ENCODE measurements around the gene NCKAP5.
"Not testable (repeated sequence)": the region's sequence is repeated elsewhere in the genome, so short reads cannot be mapped to it uniquely, and the experiment has no call there.

The NCKAP5 gene

DNA sequence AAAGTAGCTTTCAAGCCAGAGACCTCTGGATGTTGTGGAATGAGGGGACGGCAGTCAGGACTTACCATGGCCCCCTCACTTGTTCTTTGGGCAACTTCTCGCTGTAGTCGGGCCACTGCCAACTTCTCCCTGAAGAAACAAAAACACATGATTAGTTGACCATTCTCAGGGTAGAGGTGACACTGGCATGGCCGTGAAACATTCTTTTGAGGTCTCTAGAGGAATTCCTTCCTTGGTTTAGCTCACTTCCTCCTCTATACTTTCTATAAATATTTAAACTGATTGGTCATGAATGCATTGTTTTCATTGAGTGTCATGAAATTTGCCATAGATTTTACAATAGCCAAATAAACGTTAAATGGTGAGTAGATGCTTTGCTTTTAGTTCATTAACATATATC lies 354.6 kb downstream of the NCKAP5 start:
- H2AFZ ChIP-seq (ENCODE audit: low read length), result no peak overlapping the region
- no peak overlapping the region for H3K9ac ChIP-seq (ENCODE audit: low read length)
- H3K79me2 ChIP-seq (ENCODE audit: insufficient read depth, low read length), result no peaks in the 10 kb centered on the region
- no peaks in the 10 kb centered on the region for H3K27me3 ChIP-seq (ENCODE audit: insufficient read depth, low read length)
- H4K20me1 ChIP-seq (ENCODE audit: insufficient read depth, low read length), result no peaks in the 10 kb centered on the region
- H3K9me2 ChIP-seq (ENCODE audit: low read depth, low read length), result no peaks in the 10 kb centered on the region
- H3K4me1 ChIP-seq (ENCODE audit: insufficient read depth, low read length, severe bottlenecking), result no peaks in the 10 kb centered on the region
- H3K4me2 ChIP-seq (ENCODE audit: low read length), result no peak overlapping the region
- no peak overlapping the region for H3K27ac ChIP-seq (ENCODE audit: low read depth, low read length, poor library complexity, severe bottlenecking)
- TF ChIP-seq, protein P1, sequence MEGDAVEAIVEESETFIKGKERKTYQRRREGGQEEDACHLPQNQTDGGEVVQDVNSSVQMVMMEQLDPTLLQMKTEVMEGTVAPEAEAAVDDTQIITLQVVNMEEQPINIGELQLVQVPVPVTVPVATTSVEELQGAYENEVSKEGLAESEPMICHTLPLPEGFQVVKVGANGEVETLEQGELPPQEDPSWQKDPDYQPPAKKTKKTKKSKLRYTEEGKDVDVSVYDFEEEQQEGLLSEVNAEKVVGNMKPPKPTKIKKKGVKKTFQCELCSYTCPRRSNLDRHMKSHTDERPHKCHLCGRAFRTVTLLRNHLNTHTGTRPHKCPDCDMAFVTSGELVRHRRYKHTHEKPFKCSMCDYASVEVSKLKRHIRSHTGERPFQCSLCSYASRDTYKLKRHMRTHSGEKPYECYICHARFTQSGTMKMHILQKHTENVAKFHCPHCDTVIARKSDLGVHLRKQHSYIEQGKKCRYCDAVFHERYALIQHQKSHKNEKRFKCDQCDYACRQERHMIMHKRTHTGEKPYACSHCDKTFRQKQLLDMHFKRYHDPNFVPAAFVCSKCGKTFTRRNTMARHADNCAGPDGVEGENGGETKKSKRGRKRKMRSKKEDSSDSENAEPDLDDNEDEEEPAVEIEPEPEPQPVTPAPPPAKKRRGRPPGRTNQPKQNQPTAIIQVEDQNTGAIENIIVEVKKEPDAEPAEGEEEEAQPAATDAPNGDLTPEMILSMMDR (IDR thresholded peaks at IDR 0.05; ENCODE audit: low read length), result no peak
- no peak for TF ChIP-seq EZH2 (IDR thresholded peaks at IDR 0.05; ENCODE audit: borderline replicate concordance, low read length)
- H3K9me3 ChIP-seq (ENCODE audit: low read length), result no peaks in the 10 kb centered on the region
- no peaks in the 10 kb centered on the region for H3K36me3 ChIP-seq (ENCODE audit: insufficient read depth, low read length)
- H3K4me3 ChIP-seq (ENCODE audit: low read depth, low read length, poor library complexity, severe bottlenecking), result no peak overlapping the region
- H3F3A ChIP-seq (ENCODE audit: insufficient read depth, low read length), result no peaks in the 10 kb centered on the region

- Histone ChIP-seq H3K27me3 (ENCODE audit: insufficient read depth, low read length) (no peaks in the 10 kb centered on the region), H4K20me1 (ENCODE audit: insufficient read depth, low read length) (no peaks in the 10 kb centered on the region), H3K27ac (ENCODE audit: low read depth, low read length, poor library complexity, severe bottlenecking) (no peak overlapping the region), H3K36me3 (ENCODE audit: insufficient read depth, low read length) (no peaks in the 10 kb centered on the region), H3K9ac (ENCODE audit: low read length) (no peak overlapping the region), H3K4me3 (ENCODE audit: low read depth, low read length, poor library complexity, severe bottlenecking) (no peak overlapping the region), H3K4me1 (ENCODE audit: insufficient read depth, low read length, severe bottlenecking) (no peaks in the 10 kb centered on the region), H3K9me2 (ENCODE audit: low read depth, low read length) (no peaks in the 10 kb centered on the region), H3F3A (ENCODE audit: insufficient read depth, low read length) (no peaks in the 10 kb centered on the region), H3K79me2 (ENCODE audit: insufficient read depth, low read length) (no peaks in the 10 kb centered on the region), H3K4me2 (ENCODE audit: low read length) (no peak overlapping the region), H3K9me3 (ENCODE audit: low read length) (no peaks in the 10 kb centered on the region), H2AFZ (ENCODE audit: low read length) (no peak overlapping the region)
- TF ChIP-seq, protein P1 (IDR thresholded peaks at IDR 0.05; ENCODE audit: low read length), result no peak
- TF ChIP-seq EZH2 (IDR thresholded peaks at IDR 0.05; ENCODE audit: borderline replicate concordance, low read length), result no peak
Measured at GRCh38 chr2:133209325-133209724, 358.9 kb downstream of the NCKAP5 start.

DNA sequence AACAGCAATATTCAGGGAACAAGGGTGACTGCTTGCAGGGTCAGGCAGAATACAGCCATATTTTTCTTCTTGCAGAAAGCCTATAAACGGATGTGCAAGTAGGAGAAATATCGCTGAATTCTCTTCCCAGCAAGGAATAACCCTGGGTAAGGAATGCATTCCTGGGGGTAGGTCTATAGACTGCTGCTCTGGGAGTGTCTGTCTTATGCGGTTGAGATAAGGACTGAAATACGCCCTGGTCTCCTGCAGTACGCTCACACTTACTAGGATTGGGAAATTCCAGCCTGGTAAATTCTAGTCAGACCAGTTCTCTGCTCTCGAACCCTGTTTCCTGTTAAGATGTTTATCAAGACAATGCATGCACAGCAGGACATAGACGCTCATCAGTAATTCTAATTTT lies 361.6 kb downstream of the NCKAP5 start:
- not testable (repeated sequence) for H3K27ac ChIP-seq (ENCODE audit: low read depth, low read length, poor library complexity, severe bottlenecking); H3K9ac ChIP-seq (ENCODE audit: low read length); H3K9me3 ChIP-seq (ENCODE audit: low read length); H4K20me1 ChIP-seq (ENCODE audit: insufficient read depth, low read length); H3K4me1 ChIP-seq (ENCODE audit: insufficient read depth, low read length, severe bottlenecking); H2AFZ ChIP-seq (ENCODE audit: low read length); H3F3A ChIP-seq (ENCODE audit: insufficient read depth, low read length); H3K27me3 ChIP-seq (ENCODE audit: insufficient read depth, low read length); H3K4me2 ChIP-seq (ENCODE audit: low read length); H3K36me3 ChIP-seq (ENCODE audit: insufficient read depth, low read length); H3K4me3 ChIP-seq (ENCODE audit: low read depth, low read length, poor library complexity, severe bottlenecking); H3K79me2 ChIP-seq (ENCODE audit: insufficient read depth, low read length); H3K9me2 ChIP-seq (ENCODE audit: low read depth, low read length)

DNA sequence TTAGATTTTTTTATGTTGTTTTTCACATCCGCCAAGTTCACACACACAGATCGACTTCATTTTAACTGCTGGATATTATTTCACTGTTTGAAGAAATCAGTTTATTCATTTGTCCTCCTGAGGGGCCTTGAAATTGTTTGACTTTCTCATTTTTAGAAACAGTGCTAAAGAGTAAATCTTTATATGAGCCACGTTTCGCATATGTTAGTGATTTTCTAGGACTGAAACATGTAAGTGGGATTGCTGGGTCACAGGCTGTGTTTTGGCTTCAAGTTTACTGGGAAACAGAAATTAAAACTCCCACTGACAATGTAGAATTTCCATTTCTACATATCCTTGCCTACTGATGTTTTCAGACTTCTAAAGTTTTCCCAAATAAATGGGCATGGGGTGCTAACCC lies 363.8 kb downstream of the NCKAP5 start:
- H3K79me2 ChIP-seq (ENCODE audit: insufficient read depth, low read length), result no peaks in the 10 kb centered on the region
- H3K4me3 ChIP-seq (ENCODE audit: low read depth, low read length, poor library complexity, severe bottlenecking), result no peak overlapping the region
- no peak for TF ChIP-seq EZH2 (IDR thresholded peaks at IDR 0.05; ENCODE audit: borderline replicate concordance, low read length)
- TF ChIP-seq, protein P1 (IDR thresholded peaks at IDR 0.05; ENCODE audit: low read length), result no peak
- no peaks in the 10 kb centered on the region for H3K4me1 ChIP-seq (ENCODE audit: insufficient read depth, low read length, severe bottlenecking)
- H3F3A ChIP-seq (ENCODE audit: insufficient read depth, low read length), result no peaks in the 10 kb centered on the region
- H3K9me2 ChIP-seq (ENCODE audit: low read depth, low read length), result no peaks in the 10 kb centered on the region
- no peaks in the 10 kb centered on the region for H3K27me3 ChIP-seq (ENCODE audit: insufficient read depth, low read length)
- no peaks in the 10 kb centered on the region for H3K36me3 ChIP-seq (ENCODE audit: insufficient read depth, low read length)
- no peaks in the 10 kb centered on the region for H3K9me3 ChIP-seq (ENCODE audit: low read length)
- no peak overlapping the region for H2AFZ ChIP-seq (ENCODE audit: low read length)
- no peak overlapping the region for H3K9ac ChIP-seq (ENCODE audit: low read length)
- no peak overlapping the region for H3K27ac ChIP-seq (ENCODE audit: low read depth, low read length, poor library complexity, severe bottlenecking)
- H3K4me2 ChIP-seq (ENCODE audit: low read length), result no peak overlapping the region
- H4K20me1 ChIP-seq (ENCODE audit: insufficient read depth, low read length), result no peaks in the 10 kb centered on the region
